Testis (tissue), 3 donors: ENCODE results near the gene CACNA1C. TPM values are rescaled to one million over a fixed set of nuclear protein-coding genes. Genes with fewer than 3 reads are reported as not detected.

ENCODE experiments used
- DNase-seq: peaks from one replicate; pipeline ENCODE4 v3.0.0-alpha.2; 2019
- H3K27ac ChIP-seq, 2 donors: fragments of 200-600 bp; sonication (generic); one replicate each; pipeline ENCODE4 v1.5.1; 2019
- H3K27me3 ChIP-seq: fragments of 200-600 bp; sonication (generic); one replicate; pipeline ENCODE4 v1.5.1; 2019
- H3K36me3 ChIP-seq: fragments of 200-600 bp; sonication (generic); one replicate; pipeline ENCODE4 v1.5.1; 2017; ENCODE audit warnings: low read depth; ENCODE audit errors: missing control alignments
- H3K4me1 ChIP-seq: fragments of 200-600 bp; sonication (generic); one replicate; pipeline ENCODE4 v1.5.1; 2019
- H3K4me3 ChIP-seq, 2 donors: fragments of 200-600 bp; sonication (generic); one replicate each; pipeline ENCODE4 v1.5.1; 2017 to 2019
- H3K9me3 ChIP-seq: fragments of 200-600 bp; sonication (generic); one replicate; pipeline ENCODE4 v1.5.1; 2017
- POLR2A ChIP-seq: fragments of 450-650 bp; IDR thresholded peaks from one replicate; pipeline ENCODE4 v1.6.1; 2017; ENCODE audit warnings: antibody characterized with exemption, mild to moderate bottlenecking, moderate library complexity
- WGBS, 2 donors: methylation state at CpG; one replicate each; pipeline ENCODE4 v1.1.5; 2018; 5-methylcytosine and 5-hydroxymethylcytosine counted together
- intact Hi-C: fragments of 100-400 bp; cut with DNase I; formaldehyde crosslinking; loops from one replicate; pipeline ENCODE4 v1.15.1; 2023; ENCODE audit warnings: low total_unique reads
- polyA plus RNA-seq: library from polyadenylated mRNA; stranded (reverse); fragments of 350-450 nt; fragmentation: Illumina TruSeq; extraction: RNeasy Lipid Tissue Mini Kit (QIAGEN cat#74804); gene quantifications from one replicate; pipeline ENCODE4 v1.2.3, GENCODE V29; 2014; ENCODE audit warnings: low read depth, low replicate concordance; ENCODE audit not compliant: insufficient read depth
- total RNA-seq, 2 donors: library from RNA; depleted of rRNA; stranded (reverse); fragments of >200 nt; gene quantifications; one replicate each; pipeline ENCODE4 v1.2.3, GENCODE V29; 2016
- TF ChIP-seq, protein P1 (sequence below), 3 experiments: fragments of 450-650 bp in 2 of 3; fragments of 200-600 bp in 1 of 3; sonication (generic) in 1 of 3; IDR thresholded peaks; one replicate each; pipeline ENCODE4 v1.5.1; 2016 to 2019; ENCODE audit warnings: antibody characterized with exemption in 3 of 3, mild to moderate bottlenecking in 2 of 3, moderate library complexity in 1 of 3

Gene CACNA1C
- total and polyA plus RNA-seq, 3 donors from 2014 or later: 20.3 to 36.8 (median 32.0) TPM

DNA sequence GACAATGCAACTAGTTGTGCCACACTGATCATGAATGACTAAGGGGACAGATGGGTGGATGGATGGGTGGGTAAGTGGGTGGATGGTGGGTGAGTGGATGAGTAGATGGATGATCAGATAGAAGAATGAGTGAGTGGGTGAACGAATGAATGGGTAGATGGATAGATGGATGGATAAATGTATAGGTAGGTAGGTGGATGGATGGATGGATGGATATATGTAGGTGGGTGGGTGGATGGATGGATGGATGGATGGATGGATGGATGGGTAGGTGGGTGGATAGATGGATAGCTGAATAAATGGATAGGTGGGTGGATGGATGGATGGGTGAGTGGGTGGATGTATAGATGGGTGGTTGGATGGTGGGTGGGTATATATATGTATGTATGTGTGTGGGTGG lies 393.2 kb downstream of the CACNA1C start:
- intact Hi-C loops: no loop called here
- H3K27ac ChIP-seq: no peak overlapping the region
- 84 to 85% methylated on average over 1 of the region's 1 CpG for WGBS, 2 donors
- H3K4me1 ChIP-seq: no peaks in the 10 kb centered on the region
- TF ChIP-seq POLR2A: no peak
- TF ChIP-seq, protein P1, sequence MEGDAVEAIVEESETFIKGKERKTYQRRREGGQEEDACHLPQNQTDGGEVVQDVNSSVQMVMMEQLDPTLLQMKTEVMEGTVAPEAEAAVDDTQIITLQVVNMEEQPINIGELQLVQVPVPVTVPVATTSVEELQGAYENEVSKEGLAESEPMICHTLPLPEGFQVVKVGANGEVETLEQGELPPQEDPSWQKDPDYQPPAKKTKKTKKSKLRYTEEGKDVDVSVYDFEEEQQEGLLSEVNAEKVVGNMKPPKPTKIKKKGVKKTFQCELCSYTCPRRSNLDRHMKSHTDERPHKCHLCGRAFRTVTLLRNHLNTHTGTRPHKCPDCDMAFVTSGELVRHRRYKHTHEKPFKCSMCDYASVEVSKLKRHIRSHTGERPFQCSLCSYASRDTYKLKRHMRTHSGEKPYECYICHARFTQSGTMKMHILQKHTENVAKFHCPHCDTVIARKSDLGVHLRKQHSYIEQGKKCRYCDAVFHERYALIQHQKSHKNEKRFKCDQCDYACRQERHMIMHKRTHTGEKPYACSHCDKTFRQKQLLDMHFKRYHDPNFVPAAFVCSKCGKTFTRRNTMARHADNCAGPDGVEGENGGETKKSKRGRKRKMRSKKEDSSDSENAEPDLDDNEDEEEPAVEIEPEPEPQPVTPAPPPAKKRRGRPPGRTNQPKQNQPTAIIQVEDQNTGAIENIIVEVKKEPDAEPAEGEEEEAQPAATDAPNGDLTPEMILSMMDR (IDR thresholded peaks at IDR 0.05): no peak
- DNase-seq: no peak
- H3K27me3 ChIP-seq: no peaks in the 10 kb centered on the region
- H3K36me3 ChIP-seq: no peaks in the 10 kb centered on the region
- no peaks in the 10 kb centered on the region for H3K9me3 ChIP-seq
- H3K4me3 ChIP-seq: no peak overlapping the region

- Histone ChIP-seq H3K27me3 (no peaks in the 10 kb centered on the region), H3K9me3 (no peaks in the 10 kb centered on the region), H3K4me1 (no peaks in the 10 kb centered on the region), H3K4me3 (no peak overlapping the region), H3K36me3 (no peaks in the 10 kb centered on the region), H3K27ac (no peak overlapping the region)
- DNase-seq: no peak
- no peak for TF ChIP-seq POLR2A
- TF ChIP-seq, protein P1 (IDR thresholded peaks at IDR 0.05): no peak
- intact Hi-C loops: no loop called here
- 85 to 88% methylated on average over 10 of the region's 10 CpGs for WGBS, 2 donors
Observed at GRCh38 chr12:2447861-2448260, 395.1 kb downstream of the CACNA1C start.

GRCh38 chr12:2449586-2449985 lies 396.8 kb downstream of the CACNA1C start:
- H3K9me3 ChIP-seq: no peaks in the 10 kb centered on the region
- H3K27me3 ChIP-seq: no peaks in the 10 kb centered on the region
- H3K36me3 ChIP-seq: no peaks in the 10 kb centered on the region
- whole genome bisulfite sequencing, 2 donors: 85 to 88% methylated on average over 6 of the region's 6 CpGs
- no peaks in the 10 kb centered on the region for H3K4me1 ChIP-seq
- DNase-seq: no peak
- no peak overlapping the region for H3K27ac ChIP-seq
- TF ChIP-seq, protein P1 (IDR thresholded peaks at IDR 0.05): no peak
- TF ChIP-seq POLR2A: no peak
- intact Hi-C loops: no loop called here
- H3K4me3 ChIP-seq: no peak overlapping the region

- Histone ChIP-seq H3K27me3 (no peaks in the 10 kb centered on the region), H3K4me3 (no peak overlapping the region), H3K4me1 (no peaks in the 10 kb centered on the region), H3K9me3 (no peaks in the 10 kb centered on the region), H3K27ac (no peak overlapping the region), H3K36me3 (no peaks in the 10 kb centered on the region)
- 76 to 92% methylated on average over 5 to 9 of the region's 9 CpGs for WGBS, 2 donors
- TF ChIP-seq, protein P1 (IDR thresholded peaks at IDR 0.05): no peak
- TF ChIP-seq POLR2A: no peak
- no peak for DNase-seq
- intact Hi-C loops: no loop called here
Observed at GRCh38 chr12:2450553-2450952, 397.8 kb downstream of the CACNA1C start.

DNA sequence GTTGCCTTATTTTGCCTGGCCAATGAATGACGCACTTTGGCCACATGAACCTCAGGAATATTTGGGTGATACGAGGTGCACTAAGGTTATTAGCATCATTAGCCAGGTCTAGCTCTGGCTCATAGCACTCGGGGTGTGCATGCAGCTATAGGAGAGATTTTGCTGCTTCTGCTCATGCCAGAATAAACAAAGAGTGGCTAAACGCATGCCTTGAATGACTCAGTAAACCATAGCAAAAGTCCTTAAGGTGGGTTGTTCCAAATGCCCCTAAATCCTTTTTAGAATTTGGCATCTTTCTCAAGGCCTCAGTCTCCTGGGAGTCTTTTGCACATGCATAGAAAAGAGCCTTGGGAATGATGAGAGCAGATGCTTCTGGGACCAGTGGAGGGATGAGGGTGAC lies 398.2 kb downstream of the CACNA1C start:
- intact Hi-C loops: no loop called here
- no peaks in the 10 kb centered on the region for H3K36me3 ChIP-seq
- DNase-seq: no peak
- no peaks in the 10 kb centered on the region for H3K4me1 ChIP-seq
- no peaks in the 10 kb centered on the region for H3K27me3 ChIP-seq
- no peaks in the 10 kb centered on the region for H3K9me3 ChIP-seq
- 75 to 88% methylated on average over 4 of the region's 4 CpGs for WGBS, 2 donors
- no peak overlapping the region for H3K4me3 ChIP-seq
- TF ChIP-seq POLR2A: no peak
- TF ChIP-seq, protein P1 (IDR thresholded peaks at IDR 0.05): no peak
- H3K27ac ChIP-seq: no peak overlapping the region
